GM12878 (cell line): Measurements from ENCODE around the gene PPBP. TPM values are rescaled to one million over a fixed set of nuclear protein-coding genes. Genes with fewer than 3 reads are reported as not detected.

Experiments
- ATAC-seq: fragments of 200-7000 bp; cut with Tn5 transposase; 3 replicates; pipeline ENCODE4 v1.9.1; 2020; ENCODE audit warnings: mild to moderate bottlenecking, moderate library complexity
- BruUV-seq: library from RNA; stranded (reverse); fragments of 400-500 nt; replicated peaks from 2 replicates; lab custom pipeline; 2021; lab: Mats Ljungman, UMichigan
- CTCF ChIA-PET: fragments of 300-600 bp; sonication (Branson Sonifier 250); formaldehyde crosslinking; extraction: SDS; loops from one replicate; lab custom pipeline; 2021; ENCODE audit warnings: inconsistent platforms; lab: Yijun Ruan, JAX
- POLR2A ChIA-PET: fragments of 350-600 bp; formaldehyde crosslinking; extraction: SDS; loops from one replicate; lab custom pipeline; 2021; ENCODE audit warnings: inconsistent platforms; lab: Charles Lee
- RAD21 ChIA-PET: fragments of 300-600 bp; sonication (Branson Sonifier 250); formaldehyde crosslinking; loops from one replicate; lab custom pipeline; 2023; ENCODE audit warnings: antibody characterized with exemption; ENCODE audit not compliant: unreplicated experiment; lab: Charles Lee
- SMC1A ChIA-PET: fragments of 300-600 bp; sonication (Branson Sonifier 250); formaldehyde crosslinking; loops from one replicate; lab custom pipeline; 2023; ENCODE audit not compliant: unreplicated experiment, uncharacterized antibody; lab: Charles Lee
- DNase-seq: peaks from one replicate; pipeline ENCODE4 v3.0.0-alpha.2; 2011; ENCODE audit warnings: low read depth, low spot score
- FAIRE-seq: peaks from 3 replicates; lab custom pipeline; 2011; peaks lifted over from hg19 to GRCh38; lab: Jason Lieb, UNC
- H2AFZ ChIP-seq: 2 replicates; pipeline ENCODE4 v1.6.0; 2011; ENCODE audit warnings: low read depth, low read length, control low read depth; ENCODE audit not compliant: control insufficient read depth
- H3K27ac ChIP-seq: 2 replicates; pipeline ENCODE4 v1.5.1; 2011; ENCODE audit warnings: control low read depth; ENCODE audit not compliant: control insufficient read depth, insufficient read depth
- H3K27me3 ChIP-seq, 2 experiments: replicated peaks in 1 of 2; 2 replicates each; pipeline versions ENCODE4 v1.6.0 to v1.6.1; 2011; ENCODE audit warnings: low read length in 1 of 2; ENCODE audit not compliant: control insufficient read depth in 2 of 2, insufficient read depth in 2 of 2
- H3K36me3 ChIP-seq, 2 experiments: 2 replicates each; pipeline ENCODE4 v1.5.1; 2011; ENCODE audit warnings: low read length in 1 of 2; ENCODE audit not compliant: control insufficient read depth in 2 of 2, insufficient read depth in 2 of 2
- H3K4me1 ChIP-seq: 2 replicates; pipeline ENCODE4 v1.6.1; 2011; ENCODE audit warnings: mild to moderate bottlenecking, low read length, moderate library complexity, mixed read lengths; ENCODE audit not compliant: control insufficient read depth, insufficient read depth
- H3K4me2 ChIP-seq: 2 replicates; pipeline ENCODE4 v1.6.0; 2011; ENCODE audit warnings: control low read depth; ENCODE audit not compliant: control insufficient read depth, insufficient read depth
- H3K4me3 ChIP-seq: fragments of 200-600 bp; sonication (generic); 2 replicates; pipeline ENCODE4 v1.5.1; 2016
- H3K79me2 ChIP-seq: 2 replicates; pipeline ENCODE4 v1.6.0; 2011; ENCODE audit warnings: low read length; ENCODE audit not compliant: control insufficient read depth, insufficient read depth
- H3K9ac ChIP-seq: 2 replicates; pipeline ENCODE4 v1.8.0; 2011; ENCODE audit warnings: low read length, control low read depth, mixed read lengths; ENCODE audit not compliant: control insufficient read depth, insufficient read depth
- H3K9me3 ChIP-seq: replicated peaks from 3 replicates; pipeline ENCODE4 v1.5.1; 2011; ENCODE audit warnings: mild to moderate bottlenecking, low read length; ENCODE audit not compliant: control insufficient read depth, insufficient read depth
- H4K20me1 ChIP-seq: 2 replicates; pipeline ENCODE4 v1.6.0; 2011; ENCODE audit not compliant: control insufficient read depth, insufficient read depth
- ASH2L ChIP-seq: fragments of 300-600, 200-600 bp; sonication (generic); IDR thresholded peaks from 2 replicates; pipeline ENCODE4 v1.6.1; 2017; ENCODE audit warnings: low read depth, mild to moderate bottlenecking, borderline replicate concordance
- CBX3 ChIP-seq: fragments of 200-600 bp; sonication (generic); IDR thresholded peaks from 2 replicates; pipeline ENCODE4 v1.6.1; 2016; ENCODE audit warnings: low read depth, borderline replicate concordance
- CHD4 ChIP-seq: fragments of 200-600 bp; sonication (generic); IDR thresholded peaks from 2 replicates; pipeline ENCODE4 v1.6.1; 2016; ENCODE audit warnings: mild to moderate bottlenecking
- ELK1 ChIP-seq: IDR thresholded peaks from 2 replicates; pipeline ENCODE4 v1.6.1; 2012; ENCODE audit warnings: low read depth, low read length, improper control_type of control experiment
- GABPA ChIP-seq: IDR thresholded peaks from 2 replicates; pipeline ENCODE4 v1.6.1; 2014; ENCODE audit warnings: antibody characterized with exemption, low read depth, mild to moderate bottlenecking, inconsistent platforms
- HDGF ChIP-seq: fragments of 450-650 bp; IDR thresholded peaks from 2 replicates; pipeline ENCODE4 v1.6.1; 2016; ENCODE audit warnings: antibody characterized with exemption
- MAX ChIP-seq: IDR thresholded peaks from 2 replicates; pipeline ENCODE4 v1.6.1; 2012; ENCODE audit warnings: low read depth, low read length, improper control_type of control experiment
- TBL1XR1 ChIP-seq: IDR thresholded peaks from 2 replicates; pipeline ENCODE4 v1.6.1; 2012; ENCODE audit warnings: low read depth, low read length, improper control_type of control experiment
- USF1 ChIP-seq: IDR thresholded peaks from 2 replicates; pipeline ENCODE4 v1.6.1; 2011; ENCODE audit warnings: borderline replicate concordance, low read depth, mild to moderate bottlenecking, moderate library complexity, mixed read lengths, low read length; ENCODE audit not compliant: insufficient read depth; ENCODE audit errors: extremely low read length
- ZNF207 ChIP-seq: fragments of 450-650 bp; IDR thresholded peaks from 2 replicates; pipeline ENCODE4 v1.6.1; 2014; ENCODE audit warnings: antibody characterized with exemption, mild to moderate bottlenecking, borderline replicate concordance
- ZNF274 ChIP-seq: IDR thresholded peaks from one replicate; pipeline ENCODE4 v1.8.0; 2011; ENCODE audit not compliant: insufficient read length, insufficient read depth
- WGBS: methylation state at CpG from one replicate; pipeline ENCODE4 v1.1.6; 2016; ENCODE audit warnings: low lambda C conversion rate; ENCODE audit not compliant: insufficient replicate concordance, insufficient coverage; ENCODE audit errors: missing lambda C conversion rate; 5-methylcytosine and 5-hydroxymethylcytosine counted together
- in situ Hi-C: fragments of 300-500 bp; cut with MboI; formaldehyde crosslinking; loops from 9 replicates; pipeline ENCODE4 v1.14.3; 2018; ENCODE audit warnings: mixed read lengths
- intact Hi-C: fragments of 100-400 bp; cut with micrococcal nuclease; formaldehyde crosslinking; loops from one replicate; pipeline ENCODE4 v1.14.2; 2022; ENCODE audit not compliant: unreplicated experiment
- polyA plus RNA-seq, 11 experiments: library from polyadenylated mRNA; depleted of rRNA in 4 of 11; unstranded in 6 of 11; stranded (reverse) in 5 of 11; fragments of >200 nt; fragmentation: Nextera tagmentation in 4 of 11; fragmentation: Illumina TruSeq in 1 of 11; extraction: Ambion mirVana in 4 of 11; extraction: Trizol in 1 of 11; gene quantifications; 1 replicate in 1 of 11; 2 replicates in 10 of 11; pipeline versions ENCODE4 v1.2.1 to v1.2.3, GENCODE V29; 2011 to 2016; ENCODE audit warnings: inconsistent platforms in 2 of 11, missing spikeins in 2 of 11, low read depth in 1 of 11
- total RNA-seq, 4 experiments: library from RNA; depleted of rRNA in 3 of 4; stranded (reverse); fragments of >200 nt in 3 of 4; fragmentation: Illumina TruSeq in 1 of 4; extraction: Trizol in 1 of 4; gene quantifications; 2 replicates each; pipeline versions ENCODE4 v1.2.1 to v1.2.3, GENCODE V29; 2013 to 2021

Gene PPBP
- total and polyA plus RNA-seq, 10 of the 15 experiments (the other 5 are each of a cell fraction or from before 2014, with no cell fraction given), result not detected

GRCh38 chr4:73991742-73992000, 3.7 kb upstream of the PPBP start (continued):
- TF ChIP-seq ELK1 (no peak), HDGF (no peak), TBL1XR1 (no peak), USF1 (no peak), ASH2L (no peak), ZNF207 (no peak), GABPA (no peak)
- TF ChIP-seq, all 136 proteins: peak for 0

- intact Hi-C loops (no loop called here), in situ Hi-C loops (no loop called here)
- DNase-seq (no peak), FAIRE-seq (no peak), ATAC-seq (no peak)
- Histone ChIP-seq H3K4me1 (no peaks in the 10 kb centered on the region), H3K27ac (no peak overlapping the region), H3K9ac (no peak overlapping the region), H3K4me3 (no peak overlapping the region), H3K79me2 (no peaks in the 10 kb centered on the region), H3K27me3 (no peaks in the 10 kb centered on the region), H3K36me3 (no peaks in the 10 kb centered on the region), H4K20me1 (no peaks in the 10 kb centered on the region), H3K9me3 (no peaks in the 10 kb centered on the region), H3K4me2 (no peak overlapping the region), H2AFZ (no peak overlapping the region)
- WGBS, result 26% methylated on average over 9 of the region's 9 CpGs
- CTCF ChIA-PET, result no interaction called here
- RAD21 ChIA-PET, result no interaction called here
- no peak for TF ChIP-seq CBX3
- no peak for TF ChIP-seq ZNF274
- TF ChIP-seq CHD4, result no peak
- TF ChIP-seq MAX, result no peak
- POLR2A ChIA-PET, result interaction anchor here (1.4 kb wide), 1 partner anchor 15 kb away, joined by 3 read pairs; no protein-coding TSS in a partner anchor
- SMC1A ChIA-PET, result no interaction called here
- BruUV-seq, result no TSS peak
Observed at GRCh38 chr4:73990988-73991741, 3.2 kb upstream of the PPBP start.
